Kidney (tissue), 14 donors: Measurements from ENCODE around the gene AQP11. TPM values are rescaled to one million over a fixed set of nuclear protein-coding genes. Genes with fewer than 3 reads are reported as not detected.

ENCODE experiments used
- DNase-seq, 5 donors: peaks; one replicate each; pipeline ENCODE4 v3.0.0-alpha.2; 2013 to 2020
- FAIRE-seq: peaks from 2 replicates; lab custom pipeline; 2012; peaks lifted over from hg19 to GRCh38; lab: Jason Lieb, UNC
- H3K27ac ChIP-seq, 2 donors: one replicate each; pipeline ENCODE4 v1.7.0; 2013; ENCODE audit warnings: low read depth in 2 of 2, low read length in 2 of 2, inconsistent platforms in 1 of 2
- H3K27me3 ChIP-seq: one replicate; pipeline ENCODE4 v1.7.1; 2013; ENCODE audit warnings: low read length, inconsistent platforms; ENCODE audit not compliant: control insufficient read depth, insufficient read depth
- H3K36me3 ChIP-seq, 3 donors: one replicate each; pipeline versions ENCODE4 v1.7.0 to v1.7.1; 2013; ENCODE audit warnings: low read length in 3 of 3, control low read depth in 1 of 3, inconsistent platforms in 1 of 3; ENCODE audit not compliant: insufficient read depth in 3 of 3, control insufficient read depth in 2 of 3
- H3K4me1 ChIP-seq, 3 donors: one replicate each; pipeline versions ENCODE4 v1.7.0 to v1.7.1; 2013; ENCODE audit warnings: low read length in 3 of 3, inconsistent platforms in 1 of 3, low read depth in 1 of 3; ENCODE audit not compliant: control insufficient read depth in 2 of 3, insufficient read depth in 2 of 3
- H3K4me3 ChIP-seq, 3 donors: one replicate each; pipeline versions ENCODE4 v1.7.0 to v1.8.1; 2013; ENCODE audit warnings: low read length in 3 of 3, control low read depth in 1 of 3, inconsistent platforms in 1 of 3
- H3K9ac ChIP-seq, 3 donors: one replicate each; pipeline versions ENCODE4 v1.7.0 to v1.7.1; 2013; ENCODE audit warnings: low read length in 3 of 3, control low read depth in 1 of 3, inconsistent platforms in 1 of 3
- H3K9me3 ChIP-seq, 3 donors: one replicate each; pipeline versions ENCODE4 v1.7.0 to v1.7.1; 2013; ENCODE audit warnings: low read length in 3 of 3, control low read depth in 1 of 3, inconsistent platforms in 1 of 3; ENCODE audit not compliant: control insufficient read depth in 2 of 3, insufficient read depth in 1 of 3
- intact Hi-C: fragments of 100-400 bp; cut with DNase I; formaldehyde crosslinking; loops from one replicate; pipeline ENCODE4 v1.11.1; 2022
- polyA plus RNA-seq: library from polyadenylated mRNA; stranded (reverse); fragments of 350-450 nt; fragmentation: Illumina TruSeq; extraction: RNeasy Lipid Tissue Mini Kit (QIAGEN cat#74804); gene quantifications from one replicate; pipeline ENCODE4 v1.2.3, GENCODE V29; 2014; ENCODE audit warnings: low read depth, low replicate concordance; ENCODE audit not compliant: insufficient read depth
- total RNA-seq: library from RNA; stranded (reverse); fragmentation: NEBNext Ultra II Directional; extraction: Animal tissue kit (Norgen Biotek cat#: 25700); gene quantifications from one replicate; pipeline ENCODE4 v1.2.1, GENCODE V29; 2021
- TF ChIP-seq, protein P1 (sequence below): IDR thresholded peaks from 3 replicates; pipeline ENCODE4 v1.5.1; 2012; ENCODE audit warnings: mild to moderate bottlenecking, moderate library complexity, borderline replicate concordance; ENCODE audit not compliant: insufficient read depth; ENCODE audit errors: extremely low read depth
- donor health status: control.
- donor health status: control.
- donor health status: control.
- donor health status: control.
- donor health status: control.
- donor health status: DM: yes; HTN: yes; CAD: no.
- donor health status: Normal renal cell carcinoma (clear cell type).

Gene AQP11
- total and polyA plus RNA-seq, 2 donors from 2014 or later: 1.4 to 3.8 TPM

DNA sequence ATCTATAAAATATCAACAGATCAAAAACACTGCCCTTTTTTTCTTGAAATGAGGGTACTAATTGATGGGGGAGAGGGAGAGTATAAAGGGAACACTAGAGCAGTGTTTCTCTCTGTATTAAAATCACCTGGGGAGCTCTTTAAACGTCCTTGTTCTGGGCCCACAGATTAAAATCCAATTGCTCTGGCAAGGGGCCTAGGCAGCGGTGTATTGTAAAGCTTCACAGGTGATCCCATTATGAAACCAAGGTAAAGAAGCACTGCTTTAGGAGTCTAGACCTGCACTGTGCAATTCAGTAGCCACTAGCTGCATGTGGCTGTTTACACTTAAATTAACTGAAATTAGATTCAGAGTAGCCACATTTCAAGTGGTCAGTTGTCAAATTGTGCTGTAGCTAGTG, 3.0 kb downstream of the AQP11 start:
- Histone ChIP-seq H3K4me1 (peaks cover 0 to 10% (median 3%) of the 10 kb centered on the region in 3 donors), H3K4me3 (no peak overlapping the region), H3K27ac (no peak overlapping the region), H3K9me3 (no peaks in the 10 kb centered on the region), H3K36me3 (no peaks in the 10 kb centered on the region), H3K9ac (no peak overlapping the region), H3K27me3 (no peaks in the 10 kb centered on the region)
- TF ChIP-seq, protein P1, sequence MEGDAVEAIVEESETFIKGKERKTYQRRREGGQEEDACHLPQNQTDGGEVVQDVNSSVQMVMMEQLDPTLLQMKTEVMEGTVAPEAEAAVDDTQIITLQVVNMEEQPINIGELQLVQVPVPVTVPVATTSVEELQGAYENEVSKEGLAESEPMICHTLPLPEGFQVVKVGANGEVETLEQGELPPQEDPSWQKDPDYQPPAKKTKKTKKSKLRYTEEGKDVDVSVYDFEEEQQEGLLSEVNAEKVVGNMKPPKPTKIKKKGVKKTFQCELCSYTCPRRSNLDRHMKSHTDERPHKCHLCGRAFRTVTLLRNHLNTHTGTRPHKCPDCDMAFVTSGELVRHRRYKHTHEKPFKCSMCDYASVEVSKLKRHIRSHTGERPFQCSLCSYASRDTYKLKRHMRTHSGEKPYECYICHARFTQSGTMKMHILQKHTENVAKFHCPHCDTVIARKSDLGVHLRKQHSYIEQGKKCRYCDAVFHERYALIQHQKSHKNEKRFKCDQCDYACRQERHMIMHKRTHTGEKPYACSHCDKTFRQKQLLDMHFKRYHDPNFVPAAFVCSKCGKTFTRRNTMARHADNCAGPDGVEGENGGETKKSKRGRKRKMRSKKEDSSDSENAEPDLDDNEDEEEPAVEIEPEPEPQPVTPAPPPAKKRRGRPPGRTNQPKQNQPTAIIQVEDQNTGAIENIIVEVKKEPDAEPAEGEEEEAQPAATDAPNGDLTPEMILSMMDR: no peak
- intact Hi-C loops: no loop called here
- no peak for FAIRE-seq
- no peak for DNase-seq

DNA sequence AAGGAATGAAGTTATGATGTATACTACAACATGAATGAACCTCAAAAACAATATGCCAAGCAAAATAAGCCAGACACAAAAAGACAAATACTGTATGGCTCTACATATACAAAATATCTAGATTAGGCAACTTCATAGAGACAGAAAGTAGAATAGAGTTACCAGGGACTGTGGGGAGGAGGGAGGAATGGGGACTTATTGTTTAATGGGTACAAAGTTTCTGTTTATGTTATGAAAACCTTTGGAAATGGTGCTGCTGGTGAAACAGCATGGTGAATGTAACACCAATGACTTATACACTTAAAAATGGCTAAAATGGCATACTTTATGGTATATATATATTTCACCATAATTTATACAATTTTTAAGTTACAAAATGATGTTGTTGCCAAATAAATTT, 4.1 kb downstream of the AQP11 start:
- Histone ChIP-seq H3K4me1 (peaks cover 0 to 8% (median 3%) of the 10 kb centered on the region in 3 donors), H3K36me3 (no peaks in the 10 kb centered on the region), H3K9ac (no peak overlapping the region), H3K4me3 (no peak overlapping the region), H3K27ac (no peak overlapping the region), H3K27me3 (no peaks in the 10 kb centered on the region), H3K9me3 (no peaks in the 10 kb centered on the region)
- no peak for FAIRE-seq
- no peak for DNase-seq
- TF ChIP-seq, protein P1: no peak
- intact Hi-C loops: no loop called here

DNA sequence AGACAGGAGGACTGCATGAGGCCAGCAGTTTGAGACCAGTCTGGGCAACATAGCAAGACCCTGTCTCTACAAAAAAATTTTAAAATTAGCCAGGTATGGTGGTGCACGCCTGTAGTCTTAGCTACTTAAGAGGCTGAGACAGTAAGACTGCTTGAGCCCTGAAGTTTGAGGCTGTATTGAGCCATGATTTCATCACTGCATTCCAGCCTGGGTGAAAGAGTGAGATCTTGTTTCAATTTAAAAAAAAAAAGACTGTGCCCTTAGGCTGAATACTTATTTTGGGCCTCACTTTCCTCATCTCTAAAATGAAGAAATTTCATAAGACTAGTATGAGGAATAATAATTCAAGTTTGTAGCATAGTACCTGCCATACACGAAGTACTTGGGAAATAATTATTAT, 6.9 kb downstream of the AQP11 start:
- Histone ChIP-seq H3K27me3 (no peaks in the 10 kb centered on the region), H3K4me3 (no peak overlapping the region), H3K27ac (no peak overlapping the region), H3K9me3 (no peaks in the 10 kb centered on the region), H3K4me1 (peaks cover 0 to 3% (median under 1%) of the 10 kb centered on the region in 3 donors), H3K9ac (no peak overlapping the region), H3K36me3 (no peaks in the 10 kb centered on the region)
- intact Hi-C loops: no loop called here
- TF ChIP-seq, protein P1: no peak
- FAIRE-seq (no peak), DNase-seq (no peak)

DNA sequence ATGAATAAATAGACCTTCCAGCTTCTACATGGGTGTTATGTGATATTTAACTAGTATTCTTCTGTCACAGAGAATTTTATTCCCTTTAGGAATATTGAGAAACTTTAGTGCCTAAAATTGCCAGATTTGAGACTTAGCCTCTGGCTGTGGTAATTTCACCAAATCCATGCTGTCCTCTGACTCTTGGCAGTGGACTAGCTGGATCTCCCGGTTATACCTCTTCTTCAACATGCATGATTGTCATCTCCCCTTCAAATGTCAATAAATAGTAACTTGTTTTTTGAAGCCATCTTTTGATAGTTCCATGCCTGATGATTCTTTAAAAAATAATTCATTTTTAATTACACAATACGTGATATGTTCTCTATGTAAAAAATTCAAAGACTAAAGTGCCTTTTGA, 8.4 kb downstream of the AQP11 start:
- Histone ChIP-seq H3K9ac (no peak overlapping the region), H3K27ac (no peak overlapping the region), H3K9me3 (no peaks in the 10 kb centered on the region), H3K4me3 (no peak overlapping the region), H3K4me1 (peaks cover 0 to 4% (median 3%) of the 10 kb centered on the region in 3 donors), H3K27me3 (no peaks in the 10 kb centered on the region), H3K36me3 (no peaks in the 10 kb centered on the region)
- intact Hi-C loops: no loop called here
- no peak for DNase-seq
- TF ChIP-seq, protein P1: no peak
- FAIRE-seq: no peak
